Parathyroid adenoma (tissue), 2 donors: Measurements from ENCODE around the gene PDK4.

Experiments used
- H2AFZ ChIP-seq: fragments of 300-600 bp; sonication (generic); one replicate; pipeline ENCODE4 v1.7.0; 2017; ENCODE audit warnings: antibody characterized with exemption, mild to moderate bottlenecking
- H3K27ac ChIP-seq: fragments of 300-600 bp; sonication (generic); one replicate; pipeline ENCODE4 v1.7.0; 2017
- H3K27me3 ChIP-seq: fragments of 300-600 bp; sonication (generic); one replicate; pipeline ENCODE4 v1.7.0; 2017; ENCODE audit warnings: low read length; ENCODE audit not compliant: control insufficient read depth, insufficient read depth
- H3K36me3 ChIP-seq: fragments of 300-600 bp; sonication (generic); one replicate; pipeline ENCODE4 v1.7.0; 2017; ENCODE audit warnings: low read length; ENCODE audit not compliant: control insufficient read depth, insufficient read depth
- H3K4me1 ChIP-seq: fragments of 300-600 bp; sonication (generic); one replicate; pipeline ENCODE4 v1.7.0; 2017; ENCODE audit warnings: control low read depth
- H3K4me2 ChIP-seq: fragments of 300-600 bp; sonication (generic); one replicate; pipeline ENCODE4 v1.7.0; 2017; ENCODE audit warnings: low read length
- H3K4me3 ChIP-seq: fragments of 300-600 bp; sonication (generic); one replicate; pipeline ENCODE4 v1.7.0; 2017; ENCODE audit warnings: low read depth, low read length
- H3K79me2 ChIP-seq: fragments of 300-600 bp; sonication (generic); one replicate; pipeline ENCODE4 v1.7.0; 2017; ENCODE audit warnings: control low read depth
- H3K9ac ChIP-seq: fragments of 300-600 bp; sonication (generic); one replicate; pipeline ENCODE4 v1.7.0; 2017; ENCODE audit warnings: mild to moderate bottlenecking
- H3K9me3 ChIP-seq: fragments of 300-600 bp; sonication (generic); one replicate; pipeline ENCODE4 v1.7.0; 2017; ENCODE audit warnings: low read length; ENCODE audit not compliant: control insufficient read depth
- CTCF ChIP-seq: fragments of 300-600 bp; sonication (generic); IDR thresholded peaks from one replicate; pipeline ENCODE4 v1.7.0; 2017; ENCODE audit warnings: antibody characterized with exemption, mild to moderate bottlenecking
- donor health status: primary hyperparathyroidism.

The PDK4 gene

GRCh38 chr7:95631527-95631926, 35.2 kb upstream of the PDK4 start:
- Histone ChIP-seq H3K9ac (no peak overlapping the region), H2AFZ (peak overlapping the region; percentile 71), H3K4me1 (peaks cover 14% of the 10 kb centered on the region), H3K27me3 (no peaks in the 10 kb centered on the region), H3K4me3 (no peak overlapping the region), H3K27ac (no peak overlapping the region), H3K36me3 (no peaks in the 10 kb centered on the region), H3K9me3 (no peaks in the 10 kb centered on the region), H3K79me2 (no peaks in the 10 kb centered on the region), H3K4me2 (no peak overlapping the region)
- no peak for TF ChIP-seq CTCF

- Histone ChIP-seq H3K4me3 (no peak overlapping the region), H2AFZ (peak overlapping the region; percentile 71), H3K4me2 (no peak overlapping the region), H3K9ac (no peak overlapping the region), H3K36me3 (no peaks in the 10 kb centered on the region), H3K4me1 (peaks cover 10% of the 10 kb centered on the region), H3K27me3 (no peaks in the 10 kb centered on the region), H3K9me3 (no peaks in the 10 kb centered on the region), H3K27ac (peak overlapping the region; percentile 13), H3K79me2 (no peaks in the 10 kb centered on the region)
- TF ChIP-seq CTCF, result no peak
Measured at GRCh38 chr7:95630702-95631458, 34.6 kb upstream of the PDK4 start.

GRCh38 chr7:95628831-95629439, 32.6 kb upstream of the PDK4 start:
- no peak for TF ChIP-seq CTCF
- Histone ChIP-seq H3K4me1 (peaks cover 9% of the 10 kb centered on the region), H3K9me3 (no peaks in the 10 kb centered on the region), H2AFZ (peak overlapping the region; percentile 31), H3K27ac (peak overlapping the region; percentile 10), H3K9ac (no peak overlapping the region), H3K36me3 (no peaks in the 10 kb centered on the region), H3K4me2 (no peak overlapping the region), H3K79me2 (no peaks in the 10 kb centered on the region), H3K27me3 (no peaks in the 10 kb centered on the region), H3K4me3 (no peak overlapping the region)

DNA sequence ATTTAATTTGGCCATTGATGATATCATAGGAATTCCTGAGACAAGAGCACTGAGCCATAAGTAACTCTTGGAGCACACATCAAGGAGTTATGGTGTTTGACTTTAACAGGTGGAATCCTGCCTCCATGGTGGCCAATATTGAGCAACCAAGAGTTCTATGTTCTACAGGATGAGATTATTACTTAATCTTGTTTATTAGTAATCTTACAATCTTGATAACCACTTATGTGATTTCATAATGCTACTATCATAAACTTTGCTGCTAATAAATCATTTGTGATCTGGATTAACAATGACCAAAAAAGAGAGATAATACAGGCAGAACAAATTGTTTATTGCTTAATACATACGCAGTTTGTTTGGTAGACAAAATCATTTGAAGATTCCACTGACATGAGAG, 27.5 kb upstream of the PDK4 start:
- TF ChIP-seq CTCF, result no peak

More for the DNA sequence above, 27.5 kb upstream of the PDK4 start:
- H2AFZ ChIP-seq, result no peak overlapping the region
- H3K27ac ChIP-seq, result no peak overlapping the region
- no peak overlapping the region for H3K4me3 ChIP-seq
- peaks cover 8% of the 10 kb centered on the region for H3K4me1 ChIP-seq
- H3K27me3 ChIP-seq, result no peaks in the 10 kb centered on the region
- H3K9ac ChIP-seq, result no peak overlapping the region
- H3K9me3 ChIP-seq, result no peaks in the 10 kb centered on the region
- no peaks in the 10 kb centered on the region for H3K36me3 ChIP-seq
- no peaks in the 10 kb centered on the region for H3K79me2 ChIP-seq
- H3K4me2 ChIP-seq, result no peak overlapping the region
